Neural progenitor cell (in vitro differentiated cells): ENCODE results near the gene MNS1. TPM values are rescaled to one million over a fixed set of nuclear protein-coding genes. Genes with fewer than 3 reads are reported as not detected.
"Not testable (repeated sequence)": the region's sequence is repeated elsewhere in the genome, so short reads cannot be mapped to it uniquely, and the experiment has no call there.

Experiments
- DNase-seq: peaks from one replicate; pipeline ENCODE4 v3.0.0-alpha.2; 2016; ENCODE audit warnings: low spot score
- H2AFZ ChIP-seq: fragments of 200-600 bp; sonication (generic); replicated peaks from 2 replicates; pipeline ENCODE4 v1.6.1; 2016; ENCODE audit warnings: antibody characterized with exemption
- H3F3A ChIP-seq: fragments of 200-600 bp; sonication (generic); 2 replicates; pipeline ENCODE4 v1.6.1; 2016; ENCODE audit warnings: antibody characterized with exemption, low read depth
- H3K27ac ChIP-seq: fragments of 200-600 bp; sonication (generic); 2 replicates; pipeline ENCODE4 v1.5.1; 2016; ENCODE audit warnings: mild to moderate bottlenecking
- H3K27me3 ChIP-seq: fragments of 200-600 bp; sonication (generic); 2 replicates; pipeline ENCODE4 v1.6.1; 2016; ENCODE audit warnings: mild to moderate bottlenecking, moderate library complexity
- H3K36me3 ChIP-seq: fragments of 200-600 bp; sonication (generic); 2 replicates; pipeline ENCODE4 v1.5.1; 2016
- H3K4me1 ChIP-seq: fragments of 200-600 bp; sonication (generic); 2 replicates; pipeline ENCODE4 v1.6.1; 2016; ENCODE audit warnings: mixed run types
- H3K4me2 ChIP-seq: fragments of 200-600 bp; sonication (generic); 2 replicates; pipeline ENCODE4 v1.6.1; 2016
- H3K4me3 ChIP-seq: fragments of 200-600 bp; sonication (generic); 2 replicates; pipeline ENCODE4 v1.5.1; 2016
- H3K79me2 ChIP-seq: fragments of 200-600 bp; sonication (generic); 2 replicates; pipeline ENCODE4 v1.6.1; 2016; ENCODE audit warnings: low read depth
- H3K9ac ChIP-seq: fragments of 200-600 bp; sonication (generic); 2 replicates; pipeline ENCODE4 v1.6.1; 2016
- H3K9me3 ChIP-seq: fragments of 200-600 bp; sonication (generic); 2 replicates; pipeline ENCODE4 v1.5.1; 2016; ENCODE audit warnings: low read depth
- H4K20me1 ChIP-seq: fragments of 200-600 bp; sonication (generic); 2 replicates; pipeline ENCODE4 v1.6.1; 2016; ENCODE audit warnings: low read depth
- H3K27ac Mint-ChIP-seq: 3 replicates; pipeline ENCODE4 v1.8.0; 2021; ENCODE audit warnings: mixed read lengths
- H3K27me3 Mint-ChIP-seq: 2 replicates; pipeline ENCODE4 v1.8.0; 2022; ENCODE audit warnings: low read depth, mild to moderate bottlenecking, inconsistent platforms, moderate library complexity, mixed read lengths; ENCODE audit not compliant: insufficient read depth
- H3K36me3 Mint-ChIP-seq: 3 replicates; pipeline ENCODE4 v1.8.0; 2021; ENCODE audit warnings: mixed read lengths
- H3K4me1 Mint-ChIP-seq: 3 replicates; pipeline ENCODE4 v1.8.0; 2021; ENCODE audit warnings: mixed read lengths
- H3K4me3 Mint-ChIP-seq: 3 replicates; pipeline ENCODE4 v1.8.0; 2021; ENCODE audit warnings: mild to moderate bottlenecking, moderate library complexity, mixed read lengths
- H3K9me3 Mint-ChIP-seq: 3 replicates; pipeline ENCODE4 v1.8.0; 2020; ENCODE audit warnings: mixed read lengths
- CTCF ChIP-seq: fragments of 200-600 bp; sonication (generic); IDR thresholded peaks from 2 replicates; pipeline ENCODE4 v1.5.1; 2017; ENCODE audit warnings: antibody characterized with exemption, mild to moderate bottlenecking
- EZH2 ChIP-seq: fragments of 200-600 bp; sonication (generic); IDR thresholded peaks from 2 replicates; pipeline ENCODE4 v1.6.1; 2017; ENCODE audit warnings: antibody characterized with exemption, mild to moderate bottlenecking, moderate library complexity
- EZH2phosphoT487 ChIP-seq: fragments of 200-600 bp; sonication (generic); IDR thresholded peaks from 2 replicates; pipeline ENCODE4 v1.6.1; 2017; ENCODE audit warnings: antibody characterized with exemption
- total RNA-seq: library from RNA; depleted of rRNA; stranded (reverse); fragments of >200 nt; gene quantifications from 2 replicates; pipeline ENCODE4 v1.2.3, GENCODE V29; 2015; ENCODE audit warnings: low replicate concordance

MNS1 gene
- total RNA-seq, 1 donor from 2014 or later = 6.2 TPM

GRCh38 chr15:56425276-56425675, 39.7 kb downstream of the MNS1 start:
- Mint-ChIP-seq H3K27ac (no peak overlapping the region), H3K36me3 (peaks cover 38% of the 10 kb centered on the region), H3K27me3 (no peaks in the 10 kb centered on the region), H3K4me3 (no peak overlapping the region), H3K9me3 (peaks cover 10% of the 10 kb centered on the region), H3K4me1 (no peaks in the 10 kb centered on the region)
- Histone ChIP-seq H3F3A (no peaks in the 10 kb centered on the region), H3K4me3 (no peak overlapping the region), H4K20me1 (no peaks in the 10 kb centered on the region), H3K79me2 (no peaks in the 10 kb centered on the region), H3K4me1 (no peaks in the 10 kb centered on the region), H3K27me3 (no peaks in the 10 kb centered on the region), H3K4me2 (no peak overlapping the region), H3K27ac (no peak overlapping the region), H3K9ac (no peak overlapping the region), H3K9me3 (no peaks in the 10 kb centered on the region), H3K36me3 (no peaks in the 10 kb centered on the region), H2AFZ (no peak overlapping the region)
- DNase-seq = no peak
- TF ChIP-seq EZH2phosphoT487 (no peak), EZH2 (no peak), CTCF (no peak)

GRCh38 chr15:56413114-56413733, 51.7 kb downstream of the MNS1 start:
- not testable (repeated sequence) for H3K27me3 Mint-ChIP-seq, H3K79me2 ChIP-seq, H3K27ac Mint-ChIP-seq, H3K9me3 ChIP-seq, H3K9ac ChIP-seq, H2AFZ ChIP-seq, H4K20me1 ChIP-seq, H3K27me3 ChIP-seq, H3K4me1 ChIP-seq, H3K9me3 Mint-ChIP-seq, H3K4me2 ChIP-seq, DNase-seq, H3K4me3 Mint-ChIP-seq, H3K4me1 Mint-ChIP-seq, H3K4me3 ChIP-seq, H3K27ac ChIP-seq, H3K36me3 ChIP-seq, H3F3A ChIP-seq
- peaks cover 35% of the 10 kb centered on the region for H3K36me3 Mint-ChIP-seq

GRCh38 chr15:56411122-56411749, 53.7 kb downstream of the MNS1 start:
- no peak overlapping the region for H3K4me3 Mint-ChIP-seq
- H3K27me3 ChIP-seq = no peaks in the 10 kb centered on the region
- H3K4me3 ChIP-seq = no peak overlapping the region
- H3K27ac Mint-ChIP-seq = no peak overlapping the region
- H3K36me3 Mint-ChIP-seq = peaks cover 17% of the 10 kb centered on the region
- H4K20me1 ChIP-seq = no peaks in the 10 kb centered on the region
- no peaks in the 10 kb centered on the region for H3K4me1 ChIP-seq
- no peak for DNase-seq
- H2AFZ ChIP-seq = no peak overlapping the region
- no peaks in the 10 kb centered on the region for H3K27me3 Mint-ChIP-seq
- TF ChIP-seq CTCF (no peak), EZH2phosphoT487 (no peak), EZH2 (no peak)
- H3K4me2 ChIP-seq = no peak overlapping the region
- H3K9ac ChIP-seq = no peak overlapping the region
- no peaks in the 10 kb centered on the region for H3K4me1 Mint-ChIP-seq
- no peaks in the 10 kb centered on the region for H3K79me2 ChIP-seq
- no peak overlapping the region for H3K27ac ChIP-seq
- no peaks in the 10 kb centered on the region for H3K9me3 Mint-ChIP-seq
- H3F3A ChIP-seq = no peaks in the 10 kb centered on the region
- no peaks in the 10 kb centered on the region for H3K36me3 ChIP-seq
- no peaks in the 10 kb centered on the region for H3K9me3 ChIP-seq

- H3K4me3 ChIP-seq = no peak overlapping the region
- H3K36me3 Mint-ChIP-seq = peaks cover 15% of the 10 kb centered on the region
- H3K79me2 ChIP-seq = no peaks in the 10 kb centered on the region
- H3F3A ChIP-seq = no peaks in the 10 kb centered on the region
- no peaks in the 10 kb centered on the region for H3K4me1 Mint-ChIP-seq
- H3K4me3 Mint-ChIP-seq = no peak overlapping the region
- H4K20me1 ChIP-seq = no peaks in the 10 kb centered on the region
- DNase-seq = no peak
- H3K27ac ChIP-seq = no peak overlapping the region
- H3K4me2 ChIP-seq = no peak overlapping the region
- H3K27ac Mint-ChIP-seq = no peak overlapping the region
- H3K9me3 ChIP-seq = no peaks in the 10 kb centered on the region
- no peaks in the 10 kb centered on the region for H3K27me3 Mint-ChIP-seq
- TF ChIP-seq EZH2 = no peak
- no peak for TF ChIP-seq CTCF
- no peak for TF ChIP-seq EZH2phosphoT487
- no peak overlapping the region for H2AFZ ChIP-seq
- H3K27me3 ChIP-seq = no peaks in the 10 kb centered on the region
- no peaks in the 10 kb centered on the region for H3K36me3 ChIP-seq
- no peaks in the 10 kb centered on the region for H3K9me3 Mint-ChIP-seq
- H3K4me1 ChIP-seq = no peaks in the 10 kb centered on the region
- H3K9ac ChIP-seq = no peak overlapping the region
Observed at GRCh38 chr15:56410721-56411120, 54.2 kb downstream of the MNS1 start.

- H3K79me2 ChIP-seq, H3K27ac Mint-ChIP-seq, H3K9me3 ChIP-seq, H3K9ac ChIP-seq, H3K4me2 ChIP-seq, DNase-seq, H3K4me1 Mint-ChIP-seq, H3F3A ChIP-seq, H3K4me1 ChIP-seq, H3K27me3 Mint-ChIP-seq, H3K36me3 ChIP-seq, H2AFZ ChIP-seq, H3K4me3 Mint-ChIP-seq, H3K27me3 ChIP-seq, H3K4me3 ChIP-seq, H4K20me1 ChIP-seq, H3K27ac ChIP-seq: not testable (repeated sequence)
- H3K36me3 Mint-ChIP-seq = peaks cover 47% of the 10 kb centered on the region
- peaks cover 59% of the 10 kb centered on the region for H3K9me3 Mint-ChIP-seq
Observed at GRCh38 chr15:56399209-56399608, 65.7 kb downstream of the MNS1 start.

- H3K27ac Mint-ChIP-seq = not testable (repeated sequence)
Observed at GRCh38 chr15:56397325-56397724, 67.6 kb downstream of the MNS1 start.

More at GRCh38 chr15:56397325-56397724, 67.6 kb downstream of the MNS1 start:
- H3K4me3 Mint-ChIP-seq, H3K79me2 ChIP-seq, H3K9me3 ChIP-seq, H3F3A ChIP-seq, H3K4me1 Mint-ChIP-seq, H3K27me3 ChIP-seq, H3K27ac ChIP-seq, H3K36me3 ChIP-seq, H3K9ac ChIP-seq, H3K4me1 ChIP-seq, H3K27me3 Mint-ChIP-seq, H3K4me3 ChIP-seq, H2AFZ ChIP-seq, H4K20me1 ChIP-seq: not testable (repeated sequence)
- DNase-seq = peak; percentile 62
- Mint-ChIP-seq H3K36me3 (peaks cover 47% of the 10 kb centered on the region), H3K9me3 (peaks cover 44% of the 10 kb centered on the region)
- peak overlapping the region; percentile 21 for H3K4me2 ChIP-seq
